Upper lobe of right lung (tissue), 1 donor: ENCODE measurements around the gene PSG4. TPM values are rescaled to one million over a fixed set of nuclear protein-coding genes. Genes with fewer than 3 reads are reported as not detected.
A peak's percentile ranks its signal among the peaks of the same experiment; 100 is the strongest.
"Not testable (repeated sequence)": the region's sequence is repeated elsewhere in the genome, so short reads cannot be mapped to it uniquely, and the experiment has no call there.

Source experiments
- ATAC-seq: fragments of 200-7000 bp; cut with Tn5 transposase; one replicate; pipeline ENCODE4 v1.9.1; 2020; ENCODE audit warnings: mild to moderate bottlenecking, moderate library complexity
- DNase-seq: peaks from one replicate; pipeline ENCODE4 v3.0.0-alpha.2; 2020
- H3K27ac ChIP-seq: fragments of 200-600 bp; one replicate; pipeline ENCODE4 v1.8.0; 2022
- H3K27me3 ChIP-seq: fragments of 200-600 bp; one replicate; pipeline ENCODE4 v1.8.0; 2022; ENCODE audit warnings: mild to moderate bottlenecking
- H3K36me3 ChIP-seq: fragments of 200-600 bp; one replicate; pipeline ENCODE4 v1.8.0; 2022
- H3K4me1 ChIP-seq: fragments of 200-600 bp; one replicate; pipeline ENCODE4 v1.8.0; 2022
- H3K4me3 ChIP-seq: fragments of 200-600 bp; one replicate; pipeline ENCODE4 v1.8.0; 2022; ENCODE audit warnings: mild to moderate bottlenecking
- H3K9me3 ChIP-seq: fragments of 200-600 bp; one replicate; pipeline ENCODE4 v1.8.0; 2022
- CTCF ChIP-seq: fragments of 200-600 bp; IDR thresholded peaks from one replicate; pipeline ENCODE4 v1.8.0; 2022; ENCODE audit warnings: antibody characterized with exemption
- intact Hi-C: fragments of 100-400 bp; cut with DNase I; formaldehyde crosslinking; loops from one replicate; pipeline ENCODE4 v1.11.0; 2022
- total RNA-seq: library from RNA; stranded (reverse); fragmentation: NEBNext Ultra II Directional; extraction: Animal tissue kit (Norgen Biotek cat#: 25700); gene quantifications from one replicate; pipeline ENCODE4 v1.2.1, GENCODE V29; 2021
- donor health status: DM: no; HTN: yes; CAD: no; lungs with severe emphysema.

Gene PSG4
- total RNA-seq, 1 donor from 2014 or later = not detected

- no peak for TF ChIP-seq CTCF
- Histone ChIP-seq H3K27ac (no peak overlapping the region), H3K4me1 (no peaks in the 10 kb centered on the region), H3K4me3 (no peak overlapping the region), H3K27me3 (no peaks in the 10 kb centered on the region), H3K9me3 (peaks cover 21% of the 10 kb centered on the region), H3K36me3 (no peaks in the 10 kb centered on the region)
- intact Hi-C loops = no loop called here
- ATAC-seq (no peak), DNase-seq (no peak)
These were observed 19.4 kb upstream of the PSG4 start for GRCh38 chr19:43224855-43225253.

- H3K4me1 ChIP-seq, H3K27ac ChIP-seq, H3K4me3 ChIP-seq, intact Hi-C loops, ATAC-seq, DNase-seq, H3K36me3 ChIP-seq, H3K27me3 ChIP-seq: not testable (repeated sequence)
- H3K9me3 ChIP-seq = peaks cover 16% of the 10 kb centered on the region
These were observed 18.9 kb upstream of the PSG4 start for GRCh38 chr19:43224201-43224854.

GRCh38 chr19:43221891-43222290, 16.5 kb upstream of the PSG4 start:
- H3K27me3 ChIP-seq, ATAC-seq, H3K4me3 ChIP-seq, H3K36me3 ChIP-seq, H3K27ac ChIP-seq, H3K9me3 ChIP-seq, intact Hi-C loops, H3K4me1 ChIP-seq, DNase-seq: not testable (repeated sequence)

- H3K4me3 ChIP-seq, H3K27me3 ChIP-seq, H3K4me1 ChIP-seq, DNase-seq, intact Hi-C loops, ATAC-seq, H3K9me3 ChIP-seq, H3K27ac ChIP-seq, H3K36me3 ChIP-seq: not testable (repeated sequence)
These were observed 13.7 kb upstream of the PSG4 start for GRCh38 chr19:43219136-43219535.

- DNase-seq, H3K36me3 ChIP-seq, H3K4me3 ChIP-seq, H3K27me3 ChIP-seq, H3K9me3 ChIP-seq, ATAC-seq, intact Hi-C loops, H3K4me1 ChIP-seq, H3K27ac ChIP-seq: not testable (repeated sequence)
These were observed 10.4 kb upstream of the PSG4 start for GRCh38 chr19:43215881-43216280.

GRCh38 chr19:43207991-43208390, 2.6 kb upstream of the PSG4 start:
- ATAC-seq = no peak
- Histone ChIP-seq H3K4me3 (no peak overlapping the region), H3K27me3 (no peaks in the 10 kb centered on the region), H3K9me3 (no peaks in the 10 kb centered on the region), H3K4me1 (no peaks in the 10 kb centered on the region), H3K36me3 (no peaks in the 10 kb centered on the region), H3K27ac (no peak overlapping the region)
- no peak for TF ChIP-seq CTCF
- intact Hi-C loops = no loop called here
- no peak for DNase-seq

- H3K9me3 ChIP-seq, H3K4me3 ChIP-seq, H3K4me1 ChIP-seq, H3K27me3 ChIP-seq, H3K36me3 ChIP-seq, intact Hi-C loops, H3K27ac ChIP-seq, DNase-seq, ATAC-seq: not testable (repeated sequence)
- TF ChIP-seq CTCF = peak; percentile 30
These were observed 1.7 kb upstream of the PSG4 start for GRCh38 chr19:43207174-43207573.

GRCh38 chr19:43203611-43204010, 1.8 kb downstream of the PSG4 start:
- ATAC-seq, H3K27me3 ChIP-seq, H3K9me3 ChIP-seq, DNase-seq, H3K36me3 ChIP-seq, H3K27ac ChIP-seq, H3K4me1 ChIP-seq, H3K4me3 ChIP-seq, intact Hi-C loops: not testable (repeated sequence)

GRCh38 chr19:43201891-43202290, 3.5 kb downstream of the PSG4 start:
- H3K36me3 ChIP-seq, intact Hi-C loops, H3K4me3 ChIP-seq, H3K4me1 ChIP-seq, H3K27ac ChIP-seq, H3K9me3 ChIP-seq, ATAC-seq, DNase-seq, H3K27me3 ChIP-seq: not testable (repeated sequence)

GRCh38 chr19:43201337-43201801, 4.1 kb downstream of the PSG4 start:
- H3K4me1 ChIP-seq, H3K9me3 ChIP-seq, H3K27ac ChIP-seq, H3K27me3 ChIP-seq, DNase-seq, ATAC-seq, H3K36me3 ChIP-seq, intact Hi-C loops, H3K4me3 ChIP-seq: not testable (repeated sequence)

GRCh38 chr19:43198686-43199419, 6.6 kb downstream of the PSG4 start:
- H3K4me1 ChIP-seq, intact Hi-C loops, H3K36me3 ChIP-seq, H3K27me3 ChIP-seq, H3K9me3 ChIP-seq, ATAC-seq, DNase-seq, H3K4me3 ChIP-seq, H3K27ac ChIP-seq: not testable (repeated sequence)
